Limb (tissue), 2 donors: Measurements from ENCODE around the gene ATP6AP1.
A peak's percentile ranks its signal among the peaks of the same experiment; 100 is the strongest.

Source experiments
- DNase-seq, 2 donors: peaks; one replicate each; pipeline ENCODE4 v3.0.0-alpha.2; 2016; ENCODE audit errors: extremely low spot score in 2 of 2

Gene ATP6AP1

DNA sequence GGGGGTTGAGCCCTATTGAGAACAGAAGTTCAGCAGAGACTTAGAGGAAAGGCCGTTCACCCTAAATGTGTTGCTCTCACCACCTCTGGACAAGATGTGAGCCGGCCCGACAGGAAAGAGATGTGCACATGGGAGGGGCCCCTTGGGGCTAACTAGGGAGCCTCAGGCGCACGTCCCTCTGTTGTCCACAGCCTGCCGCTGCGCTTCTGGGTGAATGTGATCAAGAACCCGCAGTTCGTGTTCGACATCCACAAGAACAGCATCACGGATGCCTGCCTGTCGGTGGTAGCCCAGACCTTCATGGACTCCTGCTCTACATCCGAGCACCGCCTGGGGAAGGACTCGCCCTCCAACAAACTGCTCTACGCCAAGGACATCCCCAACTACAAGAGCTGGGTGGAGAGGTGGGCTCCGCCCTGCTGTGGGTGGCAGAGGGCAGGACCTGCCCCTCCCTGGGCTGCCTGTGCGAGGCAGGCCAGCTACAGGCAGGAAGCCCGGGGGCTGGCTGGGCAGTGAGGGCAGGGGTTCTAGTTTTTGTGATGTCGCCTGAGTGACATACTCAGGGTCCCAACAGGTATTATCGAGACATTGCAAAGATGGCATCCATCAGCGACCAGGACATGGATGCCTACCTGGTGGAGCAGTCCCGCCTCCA lies 42.6 kb downstream of the ATP6AP1 start:
- DNase-seq: no peak

GRCh38 chrX:154471839-154472684 lies 43.6 kb downstream of the ATP6AP1 start:
- DNase-seq: no peak

DNA sequence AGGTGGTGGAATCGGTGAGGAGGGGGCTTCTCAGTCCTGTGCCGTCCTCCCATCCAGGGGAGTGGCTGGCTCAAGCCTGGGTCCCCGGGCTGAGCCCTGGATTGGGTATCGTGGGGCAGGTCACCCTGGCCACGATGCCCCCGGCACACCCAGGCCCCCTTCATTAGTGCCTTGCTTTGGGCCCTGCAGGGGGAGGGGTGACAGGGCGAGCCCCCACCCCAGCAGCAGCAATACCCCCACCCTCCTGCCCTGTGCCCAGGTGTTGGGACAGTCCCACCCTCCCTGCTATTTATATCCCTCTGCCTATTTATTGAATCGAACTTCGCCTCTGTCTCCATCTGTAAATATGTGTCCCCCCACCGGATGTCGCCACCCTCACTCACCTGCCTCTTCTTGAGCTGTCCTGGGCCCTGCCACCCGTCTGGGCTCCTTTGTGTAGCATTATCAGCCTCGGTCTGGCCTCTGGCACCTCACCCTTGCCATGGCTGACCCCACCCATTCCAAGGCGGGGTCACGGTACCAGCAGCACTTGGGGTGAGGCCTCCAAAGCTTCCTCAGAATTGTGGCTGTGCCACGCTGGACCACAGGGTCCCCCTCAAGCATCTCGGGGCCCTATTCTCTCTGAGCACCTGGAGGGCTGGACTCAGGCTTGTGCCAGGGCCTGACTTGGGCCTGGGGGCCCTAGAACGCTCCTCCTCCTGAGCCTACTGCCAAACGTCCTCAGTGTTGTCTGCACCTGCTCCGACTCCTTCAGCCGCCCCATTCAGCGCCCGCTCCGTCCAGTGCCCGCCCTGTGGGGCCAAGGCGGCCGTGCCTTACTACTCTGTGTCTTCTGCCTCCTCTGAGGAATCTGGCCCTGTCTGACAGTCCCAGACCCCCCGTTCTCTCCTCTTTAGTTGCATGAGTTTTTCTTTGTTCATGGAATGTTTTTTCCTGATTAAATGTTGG lies 44.5 kb downstream of the ATP6AP1 start:
- no peak for DNase-seq

GRCh38 chrX:154473683-154474082 lies 45.2 kb downstream of the ATP6AP1 start:
- DNase-seq: no peak

GRCh38 chrX:154476821-154477220 lies 48.3 kb downstream of the ATP6AP1 start:
- no peak for DNase-seq

DNA sequence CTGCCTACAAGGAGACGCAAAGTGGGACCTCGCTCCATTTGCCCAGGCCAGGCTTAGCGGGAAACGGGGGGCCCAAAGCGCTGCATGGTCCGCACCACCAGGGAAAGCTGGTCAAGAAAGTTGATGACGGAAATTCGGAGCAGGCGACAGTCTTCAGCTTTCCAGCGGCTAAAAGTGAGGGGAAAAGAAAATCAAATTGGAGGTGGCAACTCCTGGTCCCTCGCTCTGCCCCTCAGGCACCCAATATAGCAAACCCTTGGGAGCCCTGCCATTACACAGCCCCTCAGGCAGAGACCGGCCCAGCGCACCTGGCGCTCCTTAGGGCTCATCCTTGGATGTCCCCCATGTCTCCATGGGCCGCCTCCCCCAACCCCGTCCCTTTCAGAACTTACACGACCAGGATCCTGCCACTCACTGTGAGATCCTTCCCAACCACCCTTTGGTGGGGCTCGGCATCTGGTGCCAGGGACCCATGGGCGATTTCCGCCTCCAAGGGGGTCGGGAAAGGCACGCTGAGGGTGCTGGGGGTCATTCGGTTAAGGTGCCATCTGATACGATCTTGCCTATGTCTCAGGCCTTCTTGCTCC lies 49.5 kb downstream of the ATP6AP1 start:
- no peak for DNase-seq

DNA sequence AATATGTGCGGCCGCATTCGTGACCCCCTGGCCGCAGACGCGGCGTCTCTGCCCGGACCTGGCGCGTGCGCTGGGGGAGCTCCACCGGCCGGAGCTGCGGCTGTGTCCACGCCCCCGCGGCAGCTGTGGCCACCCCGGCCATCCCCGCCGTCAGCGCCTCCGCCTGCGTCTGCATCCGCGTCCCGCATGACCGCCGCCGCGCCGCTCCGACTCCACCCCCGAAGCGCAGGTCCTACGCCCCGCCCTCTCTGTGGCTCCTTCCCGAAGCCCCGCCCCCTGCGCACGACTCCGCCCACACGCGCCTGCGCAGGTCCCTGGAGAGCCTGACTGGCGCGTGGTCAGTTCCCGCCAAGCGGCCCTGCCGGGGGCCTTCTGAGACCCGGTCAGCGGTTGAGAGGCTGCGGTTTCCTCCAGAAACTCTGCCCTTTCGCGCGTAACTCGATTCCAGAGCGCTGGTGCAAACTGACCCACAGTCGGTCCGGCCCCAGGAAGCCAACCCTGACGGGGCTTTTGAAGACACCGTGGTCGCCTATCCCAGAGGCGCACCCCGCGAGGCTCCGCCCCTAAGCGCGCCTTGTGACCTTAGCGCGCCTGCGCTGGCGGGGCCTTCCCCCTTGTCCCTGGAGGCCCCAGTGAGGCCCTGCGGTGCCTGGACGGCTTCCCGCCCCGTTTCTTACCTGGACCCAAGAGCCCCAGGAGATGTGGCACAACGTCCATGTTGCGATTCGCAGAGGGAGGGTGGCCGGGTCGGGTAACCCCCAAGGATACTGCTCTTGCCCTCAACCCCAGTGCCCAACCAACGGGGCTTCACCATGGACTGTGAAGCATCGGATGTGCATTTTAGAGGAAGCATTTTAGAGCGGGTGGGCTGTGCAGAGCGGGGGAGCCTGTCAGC lies 50.5 kb downstream of the ATP6AP1 start, which contains the start of gene LAGE3:
TSS of gene LAGE3 (minus strand) at position 554 of the 895 bp plus-strand sequence. CDS start at position 188, 366 bp downstream.
- DNase-seq: peak; percentile 82 to 95

DNA sequence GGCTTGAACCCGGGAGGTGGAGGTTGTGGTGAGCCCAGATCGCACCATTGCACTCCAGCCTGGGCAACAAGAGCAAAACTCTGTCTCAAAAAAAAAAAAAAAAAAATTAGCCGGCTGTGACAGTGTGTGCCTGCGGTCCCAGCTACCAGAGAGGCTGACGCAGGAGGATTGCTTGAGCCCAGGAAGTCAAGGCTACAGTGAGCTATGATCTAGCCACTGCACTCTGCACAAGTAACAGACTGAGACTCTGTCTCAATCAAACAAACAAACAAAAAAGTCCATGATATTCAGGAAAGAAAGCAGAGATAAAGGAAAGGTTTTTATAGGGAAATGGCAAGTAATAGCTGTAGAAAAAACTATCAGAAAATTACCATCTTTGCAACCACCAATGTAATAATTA lies 52.7 kb downstream of the ATP6AP1 start:
- no peak for DNase-seq

DNA sequence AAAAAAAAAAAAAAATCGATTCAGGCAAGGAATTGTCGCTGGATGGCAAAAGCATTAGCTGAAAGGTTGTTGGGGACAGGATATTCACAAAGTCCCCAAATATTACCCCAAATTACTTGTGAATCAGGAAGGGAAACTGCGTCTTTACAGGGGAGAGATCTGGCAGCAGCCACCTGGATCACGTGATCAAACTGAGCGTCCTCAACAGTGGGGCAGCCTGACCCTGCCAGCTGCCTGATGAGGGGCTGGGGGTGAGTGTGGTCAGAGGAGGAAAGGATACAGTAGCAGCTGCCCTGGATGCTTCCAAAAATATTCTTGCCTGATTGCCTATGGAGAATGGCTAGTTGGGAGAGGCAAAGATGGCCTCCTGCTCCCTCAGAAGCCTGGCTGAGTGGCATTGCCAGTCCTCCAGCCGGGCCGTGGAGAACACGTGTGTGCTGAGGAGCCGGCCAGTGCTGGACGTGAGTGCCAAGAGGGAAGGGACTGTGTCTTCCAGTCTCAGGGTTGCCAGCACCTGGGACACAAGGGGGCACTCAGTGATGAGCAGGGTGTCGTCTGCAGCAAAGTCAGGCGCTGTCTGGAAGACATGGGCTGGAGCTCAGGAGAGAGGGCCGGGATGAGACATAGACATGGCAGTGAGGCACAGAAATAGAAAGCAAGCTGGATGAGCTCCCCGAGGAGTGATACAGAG lies 53.6 kb downstream of the ATP6AP1 start:
- DNase-seq: no peak

DNA sequence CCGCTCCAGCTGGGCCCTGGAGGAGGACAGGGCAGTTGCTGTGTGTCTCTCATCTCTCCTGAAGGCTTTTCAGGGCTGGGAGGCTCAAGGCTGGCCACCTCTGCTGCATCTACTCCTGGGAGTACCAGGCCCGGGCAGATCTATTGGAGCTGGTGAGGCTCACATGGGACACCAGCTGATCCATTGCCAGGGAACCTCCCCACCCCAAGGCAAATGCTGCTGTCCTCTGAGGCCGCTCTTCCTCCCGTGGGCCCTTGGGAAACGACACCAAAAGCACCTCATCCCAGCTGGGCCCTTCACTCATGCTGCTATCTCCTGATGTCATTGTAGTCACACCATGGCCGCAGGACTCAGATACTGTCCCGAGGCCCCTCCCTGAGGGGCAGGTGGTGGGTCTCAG lies 54.3 kb downstream of the ATP6AP1 start:
- DNase-seq: no peak

DNA sequence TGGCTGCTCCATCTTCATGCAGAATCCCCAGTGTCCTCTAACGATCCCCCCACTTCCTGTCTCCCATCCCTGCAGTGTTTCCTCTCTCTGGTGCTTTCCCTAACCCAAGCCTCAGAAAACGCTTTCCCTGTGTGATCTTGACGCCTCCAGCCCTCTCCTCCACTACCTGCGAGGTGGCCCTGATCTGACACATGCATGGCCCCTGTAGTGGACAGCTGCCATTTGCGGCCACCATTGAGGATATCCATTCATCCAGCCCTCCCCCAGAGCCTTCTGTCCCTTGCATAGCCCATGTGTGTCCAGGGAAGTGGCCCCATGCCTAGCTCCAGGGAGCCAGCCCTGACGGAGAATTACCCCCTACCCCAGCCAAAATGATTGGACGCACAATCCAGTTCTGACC lies 54.8 kb downstream of the ATP6AP1 start:
- DNase-seq: no peak

DNA sequence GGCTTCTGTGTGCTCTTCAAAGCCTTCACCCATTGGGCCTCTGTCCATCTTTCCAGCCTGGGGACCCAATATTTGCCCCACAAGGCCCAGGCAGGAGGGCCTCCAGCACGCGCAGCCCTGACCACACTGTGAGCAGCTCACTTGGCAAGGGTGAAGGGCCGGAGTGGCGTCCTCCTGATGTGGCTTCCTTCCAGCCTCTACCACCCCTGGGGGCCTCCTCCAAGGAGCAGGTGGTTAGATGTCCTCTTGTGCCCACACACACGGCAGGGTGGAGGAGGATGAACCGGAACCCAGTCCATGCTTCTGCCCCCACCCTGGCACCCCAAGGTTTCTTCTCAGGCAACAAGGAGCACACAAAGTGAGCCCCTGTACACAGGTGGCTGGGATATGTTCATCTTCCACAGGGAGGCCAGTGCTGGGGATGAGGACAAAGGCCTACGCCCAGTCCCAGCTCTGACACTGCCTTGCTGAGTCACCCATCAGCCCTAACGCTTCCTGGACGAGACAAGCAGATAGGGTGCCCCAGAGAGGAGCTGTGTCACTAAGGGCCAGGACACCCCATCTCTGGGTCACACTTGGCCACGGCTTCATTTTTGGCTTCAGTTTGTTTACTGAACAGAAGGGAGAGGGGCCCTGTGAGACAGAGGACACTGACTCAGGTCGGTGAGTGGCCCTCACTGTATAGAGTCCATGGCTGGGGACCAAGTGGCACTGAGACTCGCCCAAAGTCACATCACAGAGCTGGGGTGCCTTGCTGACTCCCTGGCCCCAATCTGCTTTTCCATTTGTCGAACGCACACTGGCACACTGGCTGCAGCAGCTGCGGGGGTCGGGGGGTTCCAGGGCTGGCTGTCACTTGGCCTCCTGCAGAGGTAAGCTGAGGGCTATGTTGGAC lies 56.0 kb downstream of the ATP6AP1 start:
- no peak for DNase-seq

- no peak for DNase-seq
Observed at GRCh38 chrX:154485150-154486051, 56.9 kb downstream of the ATP6AP1 start.

DNA sequence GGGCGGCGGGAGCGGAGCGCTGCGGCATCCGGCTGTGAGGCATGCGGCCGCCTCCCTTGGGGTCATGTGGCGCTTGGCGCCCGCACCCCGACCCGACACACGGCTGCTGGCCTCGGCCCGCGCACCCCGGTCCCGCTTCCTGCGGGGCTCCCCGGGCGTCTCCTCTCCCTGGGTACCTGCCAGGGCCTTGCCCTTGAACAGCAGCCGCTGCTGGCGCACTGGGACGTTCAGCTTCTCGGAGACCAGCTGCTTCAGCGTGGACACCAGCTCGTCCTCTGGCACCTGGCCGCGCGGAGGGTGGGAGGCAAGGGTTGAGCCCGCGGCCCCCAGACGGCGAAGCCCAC lies 57.5 kb downstream of the ATP6AP1 start:
- no peak for DNase-seq
